ENCODE results near the gene TXNDC11. TPM values are rescaled to one million over a fixed set of nuclear protein-coding genes. Genes with fewer than 3 reads are reported as not detected.

The TXNDC11 gene
- total and polyA plus RNA-seq, 7 experiments from 2014 or later, result 36.7 to 80.5 (median 55.1) TPM

- CTCF ChIA-PET, result no interaction called here
- Histone ChIP-seq H3K4me3 (ENCODE audit: low read length) (no peak overlapping the region), H3K4me1 (ENCODE audit: control insufficient read depth in 2 of 2, insufficient read depth in 2 of 2, low read length in 2 of 2) (no peaks in the 10 kb centered on the region), H3K27ac (ENCODE audit: low read depth, low read length) (no peak overlapping the region), H3K27me3 (ENCODE audit: control insufficient read depth in 2 of 2, insufficient read depth in 2 of 2, low read length in 2 of 2) (no peaks in the 10 kb centered on the region), H3K9me3 (ENCODE audit: control insufficient read depth in 2 of 3, low read length in 3 of 3) (no peaks in the 10 kb centered on the region), H3K36me3 (ENCODE audit: control insufficient read depth in 2 of 3, insufficient read depth in 3 of 3, low read length in 3 of 3) (peaks cover 13 to 30% (median 20%) of the 10 kb centered on the region in 3 experiments)
- DNase-seq, result no peak
- intact Hi-C loops (cut with micrococcal nuclease), result no loop called here
- H3K4me1 Mint-ChIP-seq, result peaks cover 7 to 17% (median 10%) of the 10 kb centered on the region in 7 donors
- H3K27me3 Mint-ChIP-seq, result no peaks in the 10 kb centered on the region
- POLR2A ChIA-PET, result interaction anchor here (1.0 kb wide), 1 partner anchor 10 kb away, joined by 4 read pairs; no protein-coding TSS in a partner anchor
- ATAC-seq, result no peak
- H3K36me3 Mint-ChIP-seq, result peaks cover 9 to 25% (median 23%) of the 10 kb centered on the region in 5 donors
- H3K4me3 Mint-ChIP-seq, result no peak overlapping the region
- peak overlapping the region in 8 of 9 donors; percentile 8 to 87 (median 52) for H3K27ac Mint-ChIP-seq
- H3K9me3 Mint-ChIP-seq, result no peaks in the 10 kb centered on the region
Observed at GRCh38 chr16:11747949-11748403, 5.3 kb upstream of the TXNDC11 start.

- Histone ChIP-seq H3K27ac (ENCODE audit: low read depth, low read length) (peak overlapping the region; percentile 90), H3K9me3 (ENCODE audit: control insufficient read depth in 2 of 3, low read length in 3 of 3) (no peaks in the 10 kb centered on the region), H3K4me3 (ENCODE audit: low read length) (no peak overlapping the region), H3K36me3 (ENCODE audit: control insufficient read depth in 2 of 3, insufficient read depth in 3 of 3, low read length in 3 of 3) (peaks cover 0 to 4% (median 0%) of the 10 kb centered on the region in 3 experiments), H3K27me3 (ENCODE audit: control insufficient read depth in 2 of 2, insufficient read depth in 2 of 2, low read length in 2 of 2) (no peaks in the 10 kb centered on the region), H3K4me1 (ENCODE audit: control insufficient read depth in 2 of 2, insufficient read depth in 2 of 2, low read length in 2 of 2) (peaks cover 22 to 23% of the 10 kb centered on the region in 2 donors)
- H3K4me1 Mint-ChIP-seq, result peaks cover 30 to 46% (median 38%) of the 10 kb centered on the region in 7 donors
- no peaks in the 10 kb centered on the region for H3K9me3 Mint-ChIP-seq
- ATAC-seq (no peak), DNase-seq (no peak)
- ChIA-PET CTCF (interaction anchor here (0.6 to 1.4 kb wide), 6 partner anchors 17 to 117 kb away, joined by 3 to 4 read pairs (median 3); partner anchors contain the start of gene ZC3H7A), POLR2A (interaction anchor here (0.6 to 4.6 kb wide), 8 partner anchors 12 to 749 kb away, joined by 3 to 67 read pairs (median 7); partner anchors contain the start of gene ZC3H7A)
- no peaks in the 10 kb centered on the region for H3K27me3 Mint-ChIP-seq
- H3K4me3 Mint-ChIP-seq, result peak overlapping the region; percentile 89 to 98 (median 92)
- peak overlapping the region; percentile 91 to 99 (median 98) for H3K27ac Mint-ChIP-seq
- intact Hi-C loops (cut with micrococcal nuclease), result loop anchor here (5.0 kb wide), 2 partner anchors 338 to 1058 kb away; partner anchors contain the start of gene CPPED1 (in 1 of the 2)
- peaks cover 0 to 15% (median 3%) of the 10 kb centered on the region in 5 donors for H3K36me3 Mint-ChIP-seq
Observed at GRCh38 chr16:11744075-11744470, 1.4 kb upstream of the TXNDC11 start.

GRCh38 chr16:11743308-11744074, 834 bp upstream of the TXNDC11 start:
- peak overlapping the region; percentile 90 for H3K27ac ChIP-seq (ENCODE audit: low read depth, low read length)
- peak overlapping the region; percentile 92 for H3K4me3 ChIP-seq (ENCODE audit: low read length)
- intact Hi-C loops (cut with micrococcal nuclease), result loop anchor here (1.0 to 5.0 kb wide), 4 partner anchors 211 to 1059 kb away; partner anchors contain the start of genes CLEC16A (in 1 of the 2) and CPPED1 (in 1 of the 2)
- CTCF ChIA-PET, result interaction anchor here (0.6 to 2.4 kb wide), 11 partner anchors 17 to 324 kb away, joined by 3 to 14 read pairs (median 3); partner anchors contain the start of gene ZC3H7A
- H3K36me3 ChIP-seq (ENCODE audit: control insufficient read depth in 2 of 3, insufficient read depth in 3 of 3, low read length in 3 of 3), result peaks cover 0 to 4% (median 0%) of the 10 kb centered on the region in 3 experiments
- H3K27me3 Mint-ChIP-seq, result no peaks in the 10 kb centered on the region
- POLR2A ChIA-PET, result interaction anchor here (0.6 to 4.6 kb wide), 22 partner anchors 8 to 748 kb away, joined by 3 to 67 read pairs (median 5); partner anchors contain the start of genes GSPT1, SNN and ZC3H7A
- H3K9me3 Mint-ChIP-seq, result no peaks in the 10 kb centered on the region
- no peaks in the 10 kb centered on the region for H3K9me3 ChIP-seq (ENCODE audit: control insufficient read depth in 2 of 3, low read length in 3 of 3)
- peaks cover 23 to 26% of the 10 kb centered on the region in 2 donors for H3K4me1 ChIP-seq (ENCODE audit: control insufficient read depth in 2 of 2, insufficient read depth in 2 of 2, low read length in 2 of 2)
- H3K4me1 Mint-ChIP-seq, result peaks cover 31 to 52% (median 44%) of the 10 kb centered on the region in 7 donors
- H3K27ac Mint-ChIP-seq, result peak overlapping the region; percentile 91 to 99 (median 98)
- H3K27me3 ChIP-seq (ENCODE audit: control insufficient read depth in 2 of 2, insufficient read depth in 2 of 2, low read length in 2 of 2), result no peaks in the 10 kb centered on the region
- ATAC-seq, result peak; percentile 16
- peaks cover 0 to 17% (median 2%) of the 10 kb centered on the region in 5 donors for H3K36me3 Mint-ChIP-seq
- peak overlapping the region; percentile 89 to 98 (median 92) for H3K4me3 Mint-ChIP-seq
- DNase-seq, result peak in 4 of 9 donors; percentile 20 to 30 (median 22)

GRCh38 chr16:11742093-11742535, 543 bp downstream of the TXNDC11 start:
- H3K4me3 ChIP-seq (ENCODE audit: low read length), result peak overlapping the region; percentile 92
- Mint-ChIP-seq H3K27me3 (no peaks in the 10 kb centered on the region), H3K4me3 (peak overlapping the region; percentile 90 to 98 (median 94)), H3K27ac (peak overlapping the region; percentile 88 to 99 (median 95)), H3K36me3 (peaks cover 0 to 21% (median 5%) of the 10 kb centered on the region in 5 donors), H3K4me1 (peaks cover 45 to 58% (median 54%) of the 10 kb centered on the region in 7 donors), H3K9me3 (no peaks in the 10 kb centered on the region)
- DNase-seq (peak in 4 of 9 donors; percentile 33 to 70 (median 44)), ATAC-seq (peak; percentile 26)
- H3K27me3 ChIP-seq (ENCODE audit: control insufficient read depth in 2 of 2, insufficient read depth in 2 of 2, low read length in 2 of 2), result no peaks in the 10 kb centered on the region
- intact Hi-C loops (cut with micrococcal nuclease), result loop anchor here (1.0 to 5.0 kb wide), 14 partner anchors 41 to 1060 kb away; partner anchors contain the start of genes CLEC16A (in 2 of the 2), RSL1D1 (in 2 of the 2), SNN (in 2 of the 2) and ZC3H7A (in 2 of the 2)
- no peaks in the 10 kb centered on the region for H3K9me3 ChIP-seq (ENCODE audit: control insufficient read depth in 2 of 3, low read length in 3 of 3)
- POLR2A ChIA-PET, result interaction anchor here (0.6 to 4.6 kb wide), 24 partner anchors 9 to 674 kb away, joined by 3 to 67 read pairs (median 4); partner anchors contain the start of genes GSPT1, SNN and ZC3H7A
- H3K4me1 ChIP-seq (ENCODE audit: control insufficient read depth in 2 of 2, insufficient read depth in 2 of 2, low read length in 2 of 2), result peaks cover 26 to 28% of the 10 kb centered on the region in 2 donors
- H3K27ac ChIP-seq (ENCODE audit: low read depth, low read length), result peak overlapping the region; percentile 90
- peaks cover 0 to 9% (median 0%) of the 10 kb centered on the region in 3 experiments for H3K36me3 ChIP-seq (ENCODE audit: control insufficient read depth in 2 of 3, insufficient read depth in 3 of 3, low read length in 3 of 3)
- CTCF ChIA-PET, result interaction anchor here (0.9 to 2.4 kb wide), 7 partner anchors 11 to 326 kb away, joined by 3 to 14 read pairs (median 3); partner anchors contain the start of gene ZC3H7A

GRCh38 chr16:11740567-11740966, 2.1 kb downstream of the TXNDC11 start:
- H3K9me3 Mint-ChIP-seq, result no peaks in the 10 kb centered on the region
- peak overlapping the region; percentile 92 for H3K4me3 ChIP-seq (ENCODE audit: low read length)
- peaks cover 26 to 28% of the 10 kb centered on the region in 2 donors for H3K4me1 ChIP-seq (ENCODE audit: control insufficient read depth in 2 of 2, insufficient read depth in 2 of 2, low read length in 2 of 2)
- H3K36me3 ChIP-seq (ENCODE audit: control insufficient read depth in 2 of 3, insufficient read depth in 3 of 3, low read length in 3 of 3), result peaks cover 0 to 25% (median 0%) of the 10 kb centered on the region in 3 experiments
- no peaks in the 10 kb centered on the region for H3K9me3 ChIP-seq (ENCODE audit: control insufficient read depth in 2 of 3, low read length in 3 of 3)
- ChIA-PET CTCF (no interaction called here), POLR2A (no interaction called here)
- DNase-seq (no peak), ATAC-seq (no peak)
- peak overlapping the region; percentile 90 for H3K27ac ChIP-seq (ENCODE audit: low read depth, low read length)
- peaks cover 56 to 73% (median 64%) of the 10 kb centered on the region in 7 donors for H3K4me1 Mint-ChIP-seq
- H3K27me3 Mint-ChIP-seq, result no peaks in the 10 kb centered on the region
- peak overlapping the region; percentile 10 to 99 (median 95) for H3K27ac Mint-ChIP-seq
- peak overlapping the region; percentile 90 to 98 (median 94) for H3K4me3 Mint-ChIP-seq
- H3K27me3 ChIP-seq (ENCODE audit: control insufficient read depth in 2 of 2, insufficient read depth in 2 of 2, low read length in 2 of 2), result no peaks in the 10 kb centered on the region
- intact Hi-C loops (cut with micrococcal nuclease), result loop anchor here (5.0 kb wide), 2 partner anchors 342 to 1062 kb away; partner anchors contain the start of gene CPPED1 (in 1 of the 2)
- peaks cover 5 to 24% (median 11%) of the 10 kb centered on the region in 5 donors for H3K36me3 Mint-ChIP-seq

All from naive thymus-derived CD4-positive, alpha-beta T cell (primary cell).